Measurements from ENCODE around the gene TRMT11. TPM values are rescaled to one million over a fixed set of nuclear protein-coding genes. Genes with fewer than 3 reads are reported as not detected.

Gene TRMT11
- total and polyA plus RNA-seq, 2 donors from 2014 or later: 10.6 to 25.1 TPM

DNA sequence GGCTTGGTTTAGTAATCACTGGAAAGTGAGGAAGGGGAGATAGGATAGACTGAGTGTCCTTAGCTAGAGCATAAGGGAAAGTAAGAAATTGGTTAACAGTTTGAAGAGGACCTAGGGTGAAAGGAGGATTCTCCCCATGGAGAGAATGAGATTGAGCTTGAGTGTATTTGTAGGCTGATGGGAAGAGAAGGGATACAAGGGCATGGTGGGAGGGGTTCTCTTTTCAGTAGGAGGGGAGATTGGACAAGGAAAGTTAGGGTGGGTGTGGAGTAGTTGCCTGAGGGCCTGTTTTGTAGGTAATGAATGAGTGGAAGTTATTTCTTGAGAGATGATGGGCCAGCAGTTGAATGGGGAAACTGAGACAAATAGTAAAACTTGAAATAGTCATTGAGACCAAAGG is 1.9 kb downstream of the TRMT11 start:
- intact Hi-C loops (cut with DNase I): no loop called here

DNA sequence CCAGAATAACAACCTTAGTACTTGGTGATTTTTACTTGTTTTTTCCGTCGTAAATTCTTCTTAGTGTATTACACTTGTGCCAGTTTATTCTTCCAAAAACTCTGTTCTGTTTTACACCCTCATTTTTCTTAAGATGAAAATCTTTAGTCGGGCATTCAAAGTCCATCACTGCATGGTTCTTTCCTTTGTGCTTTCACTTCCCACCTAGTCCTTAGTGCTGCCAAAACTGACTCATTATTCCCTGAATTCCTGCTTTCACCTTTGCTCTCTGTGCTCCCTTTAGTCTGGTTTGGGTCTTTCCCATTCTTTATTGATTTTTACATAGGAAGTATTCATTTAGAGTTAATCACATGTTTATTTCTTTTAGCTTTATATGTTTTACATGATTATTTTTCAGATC is 3.3 kb downstream of the TRMT11 start:
- Histone ChIP-seq H3K4me1 (ENCODE audit: control insufficient read depth in 2 of 3, insufficient read depth in 2 of 3, low read depth in 1 of 3, low read length in 3 of 3) (peaks cover 0 to 11% (median 0%) of the 10 kb centered on the region in 3 donors), H3K36me3 (ENCODE audit: control insufficient read depth in 2 of 3, insufficient read depth in 3 of 3, low read length in 3 of 3) (no peaks in the 10 kb centered on the region), H3K9me3 (ENCODE audit: control insufficient read depth in 2 of 3, insufficient read depth in 1 of 3, low read length in 3 of 3) (no peaks in the 10 kb centered on the region), H3K27me3 (ENCODE audit: control insufficient read depth, insufficient read depth, low read length) (no peaks in the 10 kb centered on the region), H3K4me3 (ENCODE audit: low read length in 3 of 3) (peak overlapping the region in 1 of 3 donors; percentile 32), H3K27ac (ENCODE audit: low read depth in 2 of 2, low read length in 2 of 2) (peak overlapping the region; percentile 51 to 81), H3K9ac (ENCODE audit: low read length in 3 of 3) (no peak overlapping the region)
- no peak for DNase-seq
- TF ChIP-seq, protein P1, sequence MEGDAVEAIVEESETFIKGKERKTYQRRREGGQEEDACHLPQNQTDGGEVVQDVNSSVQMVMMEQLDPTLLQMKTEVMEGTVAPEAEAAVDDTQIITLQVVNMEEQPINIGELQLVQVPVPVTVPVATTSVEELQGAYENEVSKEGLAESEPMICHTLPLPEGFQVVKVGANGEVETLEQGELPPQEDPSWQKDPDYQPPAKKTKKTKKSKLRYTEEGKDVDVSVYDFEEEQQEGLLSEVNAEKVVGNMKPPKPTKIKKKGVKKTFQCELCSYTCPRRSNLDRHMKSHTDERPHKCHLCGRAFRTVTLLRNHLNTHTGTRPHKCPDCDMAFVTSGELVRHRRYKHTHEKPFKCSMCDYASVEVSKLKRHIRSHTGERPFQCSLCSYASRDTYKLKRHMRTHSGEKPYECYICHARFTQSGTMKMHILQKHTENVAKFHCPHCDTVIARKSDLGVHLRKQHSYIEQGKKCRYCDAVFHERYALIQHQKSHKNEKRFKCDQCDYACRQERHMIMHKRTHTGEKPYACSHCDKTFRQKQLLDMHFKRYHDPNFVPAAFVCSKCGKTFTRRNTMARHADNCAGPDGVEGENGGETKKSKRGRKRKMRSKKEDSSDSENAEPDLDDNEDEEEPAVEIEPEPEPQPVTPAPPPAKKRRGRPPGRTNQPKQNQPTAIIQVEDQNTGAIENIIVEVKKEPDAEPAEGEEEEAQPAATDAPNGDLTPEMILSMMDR (IDR thresholded peaks at IDR 0.05; ENCODE audit: borderline replicate concordance, extremely low read depth, insufficient read depth): no peak
- intact Hi-C loops (cut with DNase I): no loop called here
- FAIRE-seq: no peak

More for the DNA sequence above, 1.9 kb downstream of the TRMT11 start:
- H3K9me3 ChIP-seq (ENCODE audit: control insufficient read depth in 2 of 3, insufficient read depth in 1 of 3, low read length in 3 of 3): no peaks in the 10 kb centered on the region
- no peak overlapping the region for H3K27ac ChIP-seq (ENCODE audit: low read depth in 2 of 2, low read length in 2 of 2)
- H3K4me1 ChIP-seq (ENCODE audit: control insufficient read depth in 2 of 3, insufficient read depth in 2 of 3, low read depth in 1 of 3, low read length in 3 of 3): peaks cover 0 to 12% (median 0%) of the 10 kb centered on the region in 3 donors
- H3K27me3 ChIP-seq (ENCODE audit: control insufficient read depth, insufficient read depth, low read length): no peaks in the 10 kb centered on the region
- no peak overlapping the region for H3K9ac ChIP-seq (ENCODE audit: low read length in 3 of 3)
- FAIRE-seq: no peak
- no peaks in the 10 kb centered on the region for H3K36me3 ChIP-seq (ENCODE audit: control insufficient read depth in 2 of 3, insufficient read depth in 3 of 3, low read length in 3 of 3)
- DNase-seq: no peak
- TF ChIP-seq, protein P1 (IDR thresholded peaks at IDR 0.05; ENCODE audit: borderline replicate concordance, extremely low read depth, insufficient read depth): no peak
- peak overlapping the region in 1 of 3 donors; percentile 2 for H3K4me3 ChIP-seq (ENCODE audit: low read length in 3 of 3)

DNA sequence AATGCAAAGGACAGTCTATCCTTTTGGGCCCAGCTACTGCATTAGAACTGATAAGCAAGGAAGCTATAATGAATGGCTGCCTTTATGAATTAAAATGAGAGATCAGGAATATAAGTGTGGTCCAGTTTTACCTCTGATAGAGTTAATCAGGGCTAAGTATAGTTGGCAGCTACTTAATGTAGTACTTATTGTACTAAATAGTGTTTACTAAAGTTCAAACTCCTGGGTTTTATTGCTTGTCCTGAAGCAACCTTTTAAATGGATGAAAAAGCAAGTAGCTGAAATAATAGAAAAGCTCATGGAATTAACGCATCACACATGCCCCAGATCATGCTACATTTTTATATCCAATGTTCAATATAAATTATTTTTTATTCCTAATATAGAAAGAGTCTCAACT is 5.3 kb downstream of the TRMT11 start:
- H3K27ac ChIP-seq (ENCODE audit: low read depth in 2 of 2, low read length in 2 of 2): no peak overlapping the region
- intact Hi-C loops (cut with DNase I): no loop called here
- H3K36me3 ChIP-seq (ENCODE audit: control insufficient read depth in 2 of 3, insufficient read depth in 3 of 3, low read length in 3 of 3): no peaks in the 10 kb centered on the region
- H3K9me3 ChIP-seq (ENCODE audit: control insufficient read depth in 2 of 3, insufficient read depth in 1 of 3, low read length in 3 of 3): no peaks in the 10 kb centered on the region
- H3K4me1 ChIP-seq (ENCODE audit: control insufficient read depth in 2 of 3, insufficient read depth in 2 of 3, low read depth in 1 of 3, low read length in 3 of 3): peaks cover 0 to 5% (median 0%) of the 10 kb centered on the region in 3 donors
- FAIRE-seq (no peak), DNase-seq (no peak)
- no peak overlapping the region for H3K4me3 ChIP-seq (ENCODE audit: low read length in 3 of 3)
- TF ChIP-seq, protein P1 (IDR thresholded peaks at IDR 0.05; ENCODE audit: borderline replicate concordance, extremely low read depth, insufficient read depth): no peak
- no peak overlapping the region for H3K9ac ChIP-seq (ENCODE audit: low read length in 3 of 3)
- no peaks in the 10 kb centered on the region for H3K27me3 ChIP-seq (ENCODE audit: control insufficient read depth, insufficient read depth, low read length)
